C4-2B (cell line): ENCODE results near the gene SMIM29.
A peak's percentile ranks its signal among the peaks of the same experiment; 100 is the strongest.

Experiments used
- H3K27ac ChIP-seq: fragments of 450-650 bp; 2 replicates; pipeline ENCODE4 v1.5.1; 2017
- CTCF ChIP-seq: fragments of 450-650 bp; conservative IDR thresholded peaks from 2 replicates; pipeline ENCODE4 v1.5.1; 2017; ENCODE audit warnings: mild to moderate bottlenecking
- ZFX ChIP-seq: fragments of 450-650 bp; IDR thresholded peaks from 2 replicates; pipeline ENCODE4 v1.6.1; 2017

SMIM29 gene

DNA sequence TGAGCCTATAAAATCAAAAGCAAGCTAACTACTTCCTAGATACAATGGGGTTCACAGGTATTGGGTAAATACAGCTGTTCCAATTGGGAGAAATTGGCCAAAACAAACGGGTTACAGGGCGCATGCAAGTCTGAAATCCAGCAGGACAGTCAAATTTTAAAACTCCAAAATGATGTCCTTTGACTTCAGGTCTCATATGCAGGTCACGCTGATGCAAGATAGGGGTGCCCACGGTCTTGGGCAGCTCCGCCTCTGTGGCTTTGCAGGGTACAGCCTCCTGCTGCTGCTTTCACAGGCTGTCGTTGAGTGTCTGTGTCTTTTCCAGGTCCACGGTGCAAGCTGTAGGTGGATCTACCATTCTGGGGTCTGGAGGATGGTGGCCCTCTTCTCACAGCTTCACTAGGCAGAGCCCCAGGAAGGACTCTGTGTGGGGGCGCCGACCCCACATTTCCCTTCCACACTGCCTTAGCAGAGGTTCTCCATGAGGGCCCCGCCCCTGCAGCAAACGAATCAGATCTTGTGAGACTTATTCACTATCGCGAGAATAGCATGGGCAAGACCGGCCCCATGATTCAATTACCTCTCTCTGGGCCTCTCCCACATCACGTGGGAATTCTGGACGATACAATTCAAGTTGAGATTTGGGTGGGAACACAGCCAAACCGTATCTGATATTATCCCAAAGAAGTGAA is 11.9 kb upstream of the SMIM29 start:
- no peak overlapping the region for H3K27ac ChIP-seq
- TF ChIP-seq CTCF (no peak), ZFX (no peak)

- TF ChIP-seq ZFX, result no peak
- TF ChIP-seq CTCF, result no peak
- no peak overlapping the region for H3K27ac ChIP-seq
Measured at GRCh38 chr6:34259529-34260069, 10.8 kb upstream of the SMIM29 start.

DNA sequence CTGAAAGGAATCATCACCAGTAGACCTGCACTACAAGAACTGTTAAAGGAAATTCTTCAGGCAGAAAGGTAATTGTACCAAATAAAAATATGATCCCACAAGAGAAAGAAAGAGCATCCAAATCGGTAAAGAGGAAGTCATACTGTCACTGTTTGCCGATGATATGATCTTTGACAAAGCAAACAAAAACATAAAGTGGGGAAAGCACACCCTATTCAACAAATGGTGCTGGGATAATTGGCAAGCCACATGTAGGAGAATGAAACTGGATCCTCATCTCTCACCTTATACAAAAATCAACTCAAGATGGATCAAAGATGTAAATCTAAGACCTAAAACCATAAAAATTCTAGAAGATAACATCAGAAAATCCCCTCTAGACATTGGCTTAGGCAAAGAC is 3.6 kb upstream of the SMIM29 start:
- peak overlapping the region; percentile 54; the same call in 1 of the 2 replicates for H3K27ac ChIP-seq

- H3K27ac ChIP-seq, result peak overlapping the region; percentile 82
- TF ChIP-seq CTCF (no peak), ZFX (no peak)
Measured at GRCh38 chr6:34249469-34250261, 859 bp upstream of the SMIM29 start.

DNA sequence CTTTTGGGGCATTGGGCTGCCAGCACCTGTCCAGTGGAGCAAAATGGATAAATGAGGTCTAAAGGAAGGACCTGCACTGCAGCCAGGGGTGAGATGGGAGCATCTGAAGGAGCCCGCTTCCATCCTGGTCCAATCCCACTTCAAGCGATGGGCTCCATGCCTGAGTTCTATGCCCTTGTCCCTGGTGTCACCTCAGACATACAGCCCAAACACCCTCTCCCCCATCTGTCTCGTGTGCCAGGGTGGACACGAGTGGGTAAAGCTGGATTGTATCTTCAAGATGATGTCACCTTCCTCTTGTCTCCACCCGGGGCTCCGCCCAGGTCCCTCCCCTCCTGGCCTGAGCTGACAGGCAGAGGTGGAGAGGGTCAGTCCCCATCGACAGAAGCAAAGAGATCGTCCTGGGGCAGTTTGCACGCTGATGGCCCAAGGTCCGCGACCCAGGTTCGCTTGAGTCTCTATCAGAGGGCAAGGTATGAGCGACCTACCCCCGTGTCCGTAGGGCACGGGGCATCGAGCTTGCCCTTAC is 544 bp downstream of the SMIM29 start:
- TF ChIP-seq CTCF, result no peak
- no peak for TF ChIP-seq ZFX
- peak overlapping the region; percentile 82 for H3K27ac ChIP-seq

DNA sequence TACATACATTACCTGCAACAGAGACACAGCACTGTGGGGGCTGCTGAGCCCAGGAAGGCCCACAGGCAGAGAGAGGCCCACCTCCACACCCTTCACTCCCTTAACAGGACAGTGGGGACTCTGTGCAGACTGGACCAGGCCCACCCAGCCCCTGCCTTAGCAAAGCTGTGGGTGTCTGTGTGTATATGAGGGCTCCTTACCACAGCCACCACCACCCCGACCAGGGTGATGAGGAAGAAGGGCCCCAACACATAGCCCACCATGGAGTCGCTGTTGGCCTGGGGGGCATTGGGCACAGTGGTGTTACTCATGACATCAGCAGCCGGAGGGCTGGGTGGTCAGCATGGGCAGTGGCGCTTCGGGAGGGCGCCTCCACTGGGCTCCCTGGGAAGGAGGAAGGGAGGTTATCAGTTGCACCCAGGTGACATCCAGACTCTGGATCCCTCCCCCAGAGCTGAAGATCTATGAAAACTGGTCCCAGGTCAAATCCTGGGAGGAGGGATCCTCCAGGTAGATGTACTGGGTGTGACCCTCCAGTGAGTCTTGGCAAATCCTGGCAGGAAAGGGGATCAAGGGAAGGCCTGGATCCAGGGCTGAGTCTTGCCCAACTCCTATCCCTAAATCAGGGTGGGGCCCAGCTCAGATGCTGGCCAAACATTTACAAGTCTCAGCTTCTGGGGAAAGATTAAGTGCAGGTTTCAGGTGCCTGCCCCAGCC is 1.2 kb downstream of the SMIM29 start:
- peak overlapping the region; percentile 82 for H3K27ac ChIP-seq
- no peak for TF ChIP-seq ZFX
- no peak for TF ChIP-seq CTCF

- TF ChIP-seq ZFX (no peak), CTCF (peak; percentile 70)
- no peak overlapping the region for H3K27ac ChIP-seq
Measured at GRCh38 chr6:34246563-34247391, 2.0 kb downstream of the SMIM29 start.
